ENCODE data around the gene TUT4. TPM values are rescaled to one million over a fixed set of nuclear protein-coding genes. Genes with fewer than 3 reads are reported as not detected.

The TUT4 gene
- total and polyA plus RNA-seq, 2 experiments from 2014 or later = 37.9 to 58.0 TPM

- Histone ChIP-seq H4K20me1 (ENCODE audit: insufficient read depth, poor library complexity, severe bottlenecking) (peaks cover 20% of the 10 kb centered on the region), H2AFZ (peak overlapping the region; percentile 57), H3K4me2 (peak overlapping the region; percentile 79), H3K27me3 (no peaks in the 10 kb centered on the region), H3K4me1 (ENCODE audit: insufficient read depth) (peaks cover 23% of the 10 kb centered on the region), H3K27ac (peak overlapping the region; percentile 97), H3K9me3 (ENCODE audit: low read depth) (no peaks in the 10 kb centered on the region), H3K9me2 (replicated peaks; ENCODE audit: insufficient read depth) (no peaks in the 10 kb centered on the region), H3K4me3 (peak overlapping the region; percentile 81), H3K79me2 (peaks cover 34% of the 10 kb centered on the region), H3K36me3 (replicated peaks; ENCODE audit: insufficient read depth, low read depth) (no peaks in the 10 kb centered on the region)
- no peak for TF ChIP-seq EZH2 (IDR thresholded peaks at IDR 0.05; ENCODE audit: borderline replicate concordance)
- TF ChIP-seq, protein P1, sequence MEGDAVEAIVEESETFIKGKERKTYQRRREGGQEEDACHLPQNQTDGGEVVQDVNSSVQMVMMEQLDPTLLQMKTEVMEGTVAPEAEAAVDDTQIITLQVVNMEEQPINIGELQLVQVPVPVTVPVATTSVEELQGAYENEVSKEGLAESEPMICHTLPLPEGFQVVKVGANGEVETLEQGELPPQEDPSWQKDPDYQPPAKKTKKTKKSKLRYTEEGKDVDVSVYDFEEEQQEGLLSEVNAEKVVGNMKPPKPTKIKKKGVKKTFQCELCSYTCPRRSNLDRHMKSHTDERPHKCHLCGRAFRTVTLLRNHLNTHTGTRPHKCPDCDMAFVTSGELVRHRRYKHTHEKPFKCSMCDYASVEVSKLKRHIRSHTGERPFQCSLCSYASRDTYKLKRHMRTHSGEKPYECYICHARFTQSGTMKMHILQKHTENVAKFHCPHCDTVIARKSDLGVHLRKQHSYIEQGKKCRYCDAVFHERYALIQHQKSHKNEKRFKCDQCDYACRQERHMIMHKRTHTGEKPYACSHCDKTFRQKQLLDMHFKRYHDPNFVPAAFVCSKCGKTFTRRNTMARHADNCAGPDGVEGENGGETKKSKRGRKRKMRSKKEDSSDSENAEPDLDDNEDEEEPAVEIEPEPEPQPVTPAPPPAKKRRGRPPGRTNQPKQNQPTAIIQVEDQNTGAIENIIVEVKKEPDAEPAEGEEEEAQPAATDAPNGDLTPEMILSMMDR (IDR thresholded peaks at IDR 0.05; ENCODE audit: poor library complexity) = no peak
- no peak for TF ChIP-seq EZH2phosphoT487 (IDR thresholded peaks at IDR 0.05; ENCODE audit: low read depth, severe bottlenecking, unreplicated experiment)
- WGBS (ENCODE audit: low lambda C conversion rate, missing lambda C conversion rate) = 7% methylated on average over 14 of the region's 66 CpGs
- DNase-seq (ENCODE audit: low spot score) = peak; percentile 95
Observed at GRCh38 chr1:52553362-52554266, 722 bp upstream of the TUT4 start.

- peaks cover 48% of the 10 kb centered on the region for H3K79me2 ChIP-seq
- WGBS (ENCODE audit: low lambda C conversion rate, missing lambda C conversion rate) = under 1% methylated on average over 14 of the region's 14 CpGs
- peak overlapping the region; percentile 97 for H3K27ac ChIP-seq
- H3K36me3 ChIP-seq (replicated peaks; ENCODE audit: insufficient read depth, low read depth) = no peaks in the 10 kb centered on the region
- TF ChIP-seq, protein P1 (IDR thresholded peaks at IDR 0.05; ENCODE audit: poor library complexity) = no peak
- TF ChIP-seq EZH2phosphoT487 (IDR thresholded peaks at IDR 0.05; ENCODE audit: low read depth, severe bottlenecking, unreplicated experiment) = no peak
- no peaks in the 10 kb centered on the region for H3K9me3 ChIP-seq (ENCODE audit: low read depth)
- peak overlapping the region; percentile 81 for H3K4me3 ChIP-seq
- peak overlapping the region; percentile 79 for H3K4me2 ChIP-seq
- peaks cover 35% of the 10 kb centered on the region for H4K20me1 ChIP-seq (ENCODE audit: insufficient read depth, poor library complexity, severe bottlenecking)
- peaks cover 29% of the 10 kb centered on the region for H3K4me1 ChIP-seq (ENCODE audit: insufficient read depth)
- no peaks in the 10 kb centered on the region for H3K27me3 ChIP-seq
- H2AFZ ChIP-seq = peak overlapping the region; percentile 57
- no peaks in the 10 kb centered on the region for H3K9me2 ChIP-seq (replicated peaks; ENCODE audit: insufficient read depth)
- DNase-seq (ENCODE audit: low spot score) = peak; percentile 73
Observed at GRCh38 chr1:52552236-52552504, 722 bp downstream of the TUT4 start.

DNA sequence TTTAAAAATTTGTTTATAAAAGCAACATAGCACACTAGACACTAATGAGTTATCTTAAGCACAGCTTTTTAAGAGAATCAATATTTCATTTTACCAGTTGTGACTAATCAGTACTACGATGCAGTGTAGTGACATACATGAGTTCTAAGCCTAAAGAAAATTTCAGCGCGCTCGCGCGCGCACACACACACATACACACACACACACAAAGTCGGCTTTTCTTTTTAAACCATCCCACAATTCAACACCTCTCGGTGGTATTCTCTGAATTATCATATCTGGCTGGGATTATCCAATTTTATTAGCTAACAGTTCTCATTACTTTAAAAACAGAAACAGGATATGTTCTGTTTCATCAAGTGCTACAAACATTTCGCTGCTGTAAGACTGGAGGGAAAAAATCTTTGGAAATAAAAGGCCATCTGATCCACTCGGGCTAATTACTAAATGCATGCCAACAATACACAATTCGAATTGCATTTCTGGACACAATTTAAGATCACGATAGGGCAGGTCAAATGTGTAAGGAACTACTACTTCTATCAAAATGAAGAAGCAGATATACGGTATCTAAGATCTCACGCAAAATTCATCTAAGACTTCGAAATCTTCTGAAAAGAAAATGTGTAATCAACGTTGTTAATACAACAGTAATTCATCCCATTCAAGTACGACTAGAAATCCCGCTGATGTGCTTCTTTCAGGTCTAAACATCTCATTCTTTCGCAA is 1.2 kb downstream of the TUT4 start:
- DNase-seq (ENCODE audit: low spot score) = peak; percentile 34
- TF ChIP-seq EZH2phosphoT487 (IDR thresholded peaks at IDR 0.05; ENCODE audit: low read depth, severe bottlenecking, unreplicated experiment) (no peak), EZH2 (IDR thresholded peaks at IDR 0.05; ENCODE audit: borderline replicate concordance) (no peak)
- TF ChIP-seq, protein P1 (IDR thresholded peaks at IDR 0.05; ENCODE audit: poor library complexity) = no peak
- peak overlapping the region; percentile 79 for H3K4me2 ChIP-seq
- peaks cover 40% of the 10 kb centered on the region for H4K20me1 ChIP-seq (ENCODE audit: insufficient read depth, poor library complexity, severe bottlenecking)
- H3K79me2 ChIP-seq = peaks cover 53% of the 10 kb centered on the region
- WGBS (ENCODE audit: low lambda C conversion rate, missing lambda C conversion rate) = 4% methylated on average over 20 of the region's 20 CpGs
- peak overlapping the region; percentile 6 for H2AFZ ChIP-seq
- H3K4me1 ChIP-seq (ENCODE audit: insufficient read depth) = peaks cover 29% of the 10 kb centered on the region
- H3K9me3 ChIP-seq (ENCODE audit: low read depth) = no peaks in the 10 kb centered on the region
- peak overlapping the region; percentile 97 for H3K27ac ChIP-seq
- H3K36me3 ChIP-seq (replicated peaks; ENCODE audit: insufficient read depth, low read depth) = no peaks in the 10 kb centered on the region
- no peaks in the 10 kb centered on the region for H3K9me2 ChIP-seq (replicated peaks; ENCODE audit: insufficient read depth)
- H3K4me3 ChIP-seq = peak overlapping the region; percentile 81
- no peaks in the 10 kb centered on the region for H3K27me3 ChIP-seq
